Nephron (organoid): ENCODE data around the gene MXRA8.
A peak's percentile ranks its signal among the peaks of the same experiment; 100 is the strongest.
"Not testable (repeated sequence)": the region's sequence is repeated elsewhere in the genome, so short reads cannot be mapped to it uniquely, and the experiment has no call there.

Source experiments
- H3K27ac Mint-ChIP-seq, 3 experiments: 2 replicates each; pipeline ENCODE4 v1.8.0; 2020; ENCODE audit warnings: mixed read lengths in 3 of 3, mild to moderate bottlenecking in 2 of 3, moderate library complexity in 1 of 3
- H3K27me3 Mint-ChIP-seq: 2 replicates; pipeline ENCODE4 v1.8.0; 2021; ENCODE audit warnings: low read depth, mild to moderate bottlenecking, moderate library complexity, mixed read lengths
- H3K36me3 Mint-ChIP-seq: 2 replicates; pipeline ENCODE4 v1.8.0; 2020; ENCODE audit warnings: low read depth, mixed read lengths
- H3K4me1 Mint-ChIP-seq: 2 replicates; pipeline ENCODE4 v1.8.0; 2020; ENCODE audit warnings: mixed read lengths
- H3K4me3 Mint-ChIP-seq, 3 experiments: 2 replicates each; pipeline ENCODE4 v1.8.0; 2020; ENCODE audit warnings: mild to moderate bottlenecking in 3 of 3, mixed read lengths in 3 of 3, moderate library complexity in 2 of 3
- H3K9me3 Mint-ChIP-seq: 2 replicates; pipeline ENCODE4 v1.8.0; 2020; ENCODE audit warnings: mixed read lengths
- TF ChIP-seq, protein P1 (sequence below), 3 experiments: fragments of 200-600 bp; sonication (generic); IDR thresholded peaks; one replicate each; pipeline ENCODE4 v1.5.0; 2021; ENCODE audit warnings: antibody characterized with exemption in 3 of 3; ENCODE audit not compliant: unreplicated experiment in 3 of 3

The MXRA8 gene

DNA sequence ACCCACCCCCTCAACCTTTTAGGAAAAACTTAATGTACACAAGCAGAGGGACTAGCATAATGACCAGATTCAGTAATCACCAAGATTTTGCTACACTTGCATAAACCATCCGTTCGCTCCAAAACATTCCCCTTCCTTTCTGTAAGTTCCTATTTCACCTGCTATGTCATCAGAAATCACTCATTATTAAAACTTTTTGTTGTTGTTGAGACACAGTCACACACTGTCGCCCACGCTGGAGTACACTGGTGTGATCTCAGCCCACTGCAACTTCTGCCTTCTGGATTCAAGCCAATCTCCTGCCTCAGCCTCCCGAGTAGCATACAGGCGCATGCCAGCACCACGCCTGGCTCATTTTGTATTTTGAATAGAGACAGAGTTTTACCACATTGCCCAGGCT, 45.3 kb upstream of the MXRA8 start:
- TF ChIP-seq, protein P1, sequence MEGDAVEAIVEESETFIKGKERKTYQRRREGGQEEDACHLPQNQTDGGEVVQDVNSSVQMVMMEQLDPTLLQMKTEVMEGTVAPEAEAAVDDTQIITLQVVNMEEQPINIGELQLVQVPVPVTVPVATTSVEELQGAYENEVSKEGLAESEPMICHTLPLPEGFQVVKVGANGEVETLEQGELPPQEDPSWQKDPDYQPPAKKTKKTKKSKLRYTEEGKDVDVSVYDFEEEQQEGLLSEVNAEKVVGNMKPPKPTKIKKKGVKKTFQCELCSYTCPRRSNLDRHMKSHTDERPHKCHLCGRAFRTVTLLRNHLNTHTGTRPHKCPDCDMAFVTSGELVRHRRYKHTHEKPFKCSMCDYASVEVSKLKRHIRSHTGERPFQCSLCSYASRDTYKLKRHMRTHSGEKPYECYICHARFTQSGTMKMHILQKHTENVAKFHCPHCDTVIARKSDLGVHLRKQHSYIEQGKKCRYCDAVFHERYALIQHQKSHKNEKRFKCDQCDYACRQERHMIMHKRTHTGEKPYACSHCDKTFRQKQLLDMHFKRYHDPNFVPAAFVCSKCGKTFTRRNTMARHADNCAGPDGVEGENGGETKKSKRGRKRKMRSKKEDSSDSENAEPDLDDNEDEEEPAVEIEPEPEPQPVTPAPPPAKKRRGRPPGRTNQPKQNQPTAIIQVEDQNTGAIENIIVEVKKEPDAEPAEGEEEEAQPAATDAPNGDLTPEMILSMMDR (IDR thresholded peaks at IDR 0.05; ENCODE audit: unreplicated experiment in 3 of 3) = no peak
- Mint-ChIP-seq H3K9me3 (no peaks in the 10 kb centered on the region), H3K27ac (peak overlapping the region in 2 of 3 experiments; percentile 40 to 80), H3K27me3 (no peaks in the 10 kb centered on the region), H3K4me3 (peak overlapping the region; percentile 57 to 74 (median 61)), H3K4me1 (peaks cover 19% of the 10 kb centered on the region), H3K36me3 (peaks cover 32% of the 10 kb centered on the region)

DNA sequence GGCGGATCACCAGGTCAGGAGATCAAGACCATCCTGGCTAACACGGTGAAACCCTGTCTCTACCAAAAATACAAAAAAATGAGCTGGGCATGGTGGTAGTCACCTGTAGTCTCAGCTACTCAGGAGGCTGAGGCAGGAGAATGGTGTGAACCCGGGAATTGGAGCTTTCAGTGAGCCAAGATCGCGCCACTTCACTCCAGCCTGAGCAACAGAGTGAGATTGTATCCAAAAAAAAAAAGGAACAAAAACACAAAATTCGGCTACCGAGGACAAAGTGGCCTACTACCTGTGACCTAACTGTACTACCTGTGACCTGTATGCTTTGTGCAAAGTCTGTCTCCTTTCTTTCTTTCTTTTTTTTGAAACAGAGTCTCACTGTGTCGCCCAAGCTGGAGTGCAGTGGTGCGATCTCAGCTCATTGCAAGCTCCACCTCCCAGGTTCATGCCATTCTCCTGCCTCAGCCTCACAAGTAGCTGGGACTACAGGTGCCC, 44.6 kb upstream of the MXRA8 start:
- H3K27me3 Mint-ChIP-seq, H3K9me3 Mint-ChIP-seq: not testable (repeated sequence)
- Mint-ChIP-seq H3K4me1 (peaks cover 18% of the 10 kb centered on the region), H3K4me3 (peak overlapping the region in 2 of 3 experiments; percentile 74 to 94), H3K36me3 (peaks cover 36% of the 10 kb centered on the region), H3K27ac (peak overlapping the region in 1 of 3 experiments; percentile 80)

DNA sequence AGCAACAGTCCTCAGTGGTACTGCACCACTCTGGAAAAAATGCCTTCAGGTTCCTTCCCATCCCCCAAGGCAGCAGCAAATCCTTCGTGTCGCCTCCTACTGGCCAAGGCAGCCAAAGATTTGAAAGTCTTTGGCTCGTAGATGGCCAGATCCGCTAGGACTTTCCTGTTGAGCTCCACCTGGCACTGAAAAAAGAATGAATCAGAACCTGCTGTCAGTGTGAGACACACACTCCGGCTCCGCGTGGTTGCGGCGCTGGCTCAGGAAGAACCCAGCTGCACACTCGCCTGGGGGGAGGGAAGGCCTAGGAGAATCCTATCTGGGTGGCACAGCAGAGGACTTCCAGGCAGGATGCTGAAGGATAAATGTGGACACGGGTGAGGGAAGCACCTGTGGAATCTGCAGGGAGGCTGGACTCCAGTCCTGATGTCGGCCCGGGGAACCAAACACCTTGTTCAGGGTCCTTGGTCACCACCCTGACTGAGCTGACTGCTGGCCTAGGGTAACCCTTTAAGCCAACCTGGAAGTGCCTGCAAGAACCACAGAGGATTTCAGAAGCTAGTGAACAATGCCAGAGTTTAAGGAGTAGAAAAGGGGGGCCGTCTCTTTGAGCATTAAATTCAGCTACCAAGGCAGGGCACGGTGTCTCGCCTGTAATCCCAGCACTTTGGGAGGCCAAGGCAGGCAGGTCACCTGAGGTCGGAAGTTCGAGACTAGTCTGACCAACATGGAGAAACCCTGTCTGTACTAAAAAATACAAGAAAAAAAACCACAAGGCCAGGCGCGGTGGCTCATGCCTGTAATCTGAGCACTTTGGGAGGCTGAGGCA, 43.9 kb upstream of the MXRA8 start:
- Mint-ChIP-seq H3K27me3 (no peaks in the 10 kb centered on the region), H3K27ac (peak overlapping the region; percentile 59 to 91 (median 74)), H3K36me3 (peaks cover 38% of the 10 kb centered on the region), H3K9me3 (no peaks in the 10 kb centered on the region), H3K4me3 (peak overlapping the region; percentile 94 to 96 (median 95)), H3K4me1 (peaks cover 19% of the 10 kb centered on the region)
- TF ChIP-seq, protein P1 (IDR thresholded peaks at IDR 0.05; ENCODE audit: unreplicated experiment in 3 of 3) = peak; percentile 46 to 62 (median 50)

- H3K4me3 Mint-ChIP-seq = peak overlapping the region; percentile 94 to 96 (median 95)
- peak overlapping the region; percentile 59 to 91 (median 74) for H3K27ac Mint-ChIP-seq
- H3K4me1 Mint-ChIP-seq = peaks cover 19% of the 10 kb centered on the region
- H3K9me3 Mint-ChIP-seq = no peaks in the 10 kb centered on the region
- TF ChIP-seq, protein P1 (IDR thresholded peaks at IDR 0.05; ENCODE audit: unreplicated experiment in 3 of 3) = no peak
- peaks cover 38% of the 10 kb centered on the region for H3K36me3 Mint-ChIP-seq
- no peaks in the 10 kb centered on the region for H3K27me3 Mint-ChIP-seq
Measured at GRCh38 chr1:1401457-1402010, 43.2 kb upstream of the MXRA8 start.

DNA sequence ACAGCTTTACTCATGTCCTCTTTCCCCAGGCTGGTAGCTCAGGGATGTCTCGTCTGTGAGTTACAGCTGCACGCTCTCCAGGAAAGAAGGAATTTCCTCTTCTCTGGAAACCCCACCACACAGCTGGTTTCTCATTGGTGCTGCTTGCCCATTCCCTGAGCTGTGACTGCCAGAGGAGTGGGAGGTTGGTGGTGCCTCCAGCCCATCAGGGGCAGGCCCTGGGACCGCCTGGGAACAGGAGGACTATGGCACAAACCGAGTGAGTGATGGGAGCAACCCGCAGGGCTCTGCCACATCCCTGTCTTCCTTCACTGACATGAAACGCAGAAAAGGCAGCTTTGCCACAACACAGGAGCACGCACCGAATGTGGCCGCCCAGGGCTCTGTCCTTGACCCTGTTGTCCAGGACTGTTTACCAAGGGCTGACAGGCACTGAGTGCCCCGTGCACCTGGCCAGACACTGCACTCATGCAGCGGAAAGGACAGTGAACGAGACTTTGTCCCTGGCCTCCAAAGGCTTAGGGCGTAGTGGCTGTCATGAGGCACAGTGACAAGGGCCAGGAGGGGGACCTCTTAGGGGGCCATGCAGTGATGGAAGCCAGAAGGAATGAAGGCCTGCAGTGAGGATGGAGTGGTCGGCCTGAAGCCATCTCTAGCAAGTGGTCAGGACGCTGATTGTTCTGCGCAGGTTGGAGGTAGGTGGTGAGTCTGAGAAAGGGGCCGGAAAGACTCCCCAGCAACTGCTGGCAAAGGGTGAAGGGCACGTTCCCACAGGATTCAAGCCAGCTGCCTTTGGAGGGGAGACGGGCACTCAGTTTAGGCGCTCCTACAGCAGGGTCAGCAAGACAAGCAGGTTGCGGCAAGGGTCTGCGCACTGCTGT, 42.5 kb upstream of the MXRA8 start:
- Mint-ChIP-seq H3K27ac (peak overlapping the region; percentile 67 to 91 (median 81)), H3K4me1 (peaks cover 19% of the 10 kb centered on the region), H3K9me3 (no peaks in the 10 kb centered on the region), H3K4me3 (peak overlapping the region; percentile 94 to 96 (median 95)), H3K36me3 (peaks cover 39% of the 10 kb centered on the region), H3K27me3 (no peaks in the 10 kb centered on the region)
- TF ChIP-seq, protein P1 (IDR thresholded peaks at IDR 0.05; ENCODE audit: unreplicated experiment in 3 of 3) = no peak
